Mucosa of stomach (tissue), 1 donor: ENCODE measurements around the gene ACOX1.
"Not testable (repeated sequence)": the region's sequence is repeated elsewhere in the genome, so short reads cannot be mapped to it uniquely, and the experiment has no call there.

Experiments used
- H3K27me3 ChIP-seq: one replicate; pipeline ENCODE4 v1.7.0; 2013; ENCODE audit warnings: mild to moderate bottlenecking, low read length; ENCODE audit not compliant: control insufficient read depth, insufficient read depth
- H3K36me3 ChIP-seq: one replicate; pipeline ENCODE4 v1.7.0; 2013; ENCODE audit warnings: low read length; ENCODE audit not compliant: control insufficient read depth, insufficient read depth
- H3K4me1 ChIP-seq: one replicate; pipeline ENCODE4 v1.7.0; 2013; ENCODE audit warnings: mild to moderate bottlenecking, low read length; ENCODE audit not compliant: control insufficient read depth, insufficient read depth
- H3K4me3 ChIP-seq: one replicate; pipeline ENCODE4 v1.7.0; 2013; ENCODE audit warnings: low read length
- H3K9ac ChIP-seq: one replicate; pipeline ENCODE4 v1.7.0; 2013; ENCODE audit warnings: mild to moderate bottlenecking, low read length, moderate library complexity
- H3K9me3 ChIP-seq: one replicate; pipeline ENCODE4 v1.7.0; 2013; ENCODE audit warnings: mild to moderate bottlenecking, low read length, moderate library complexity; ENCODE audit not compliant: control insufficient read depth
- donor health status: Pancreatic carcinoma.

ACOX1 gene

GRCh38 chr17:75970011-75970523, 8.9 kb downstream of the ACOX1 start:
- Histone ChIP-seq H3K4me1 (peaks cover 21% of the 10 kb centered on the region), H3K36me3 (no peaks in the 10 kb centered on the region), H3K4me3 (no peak overlapping the region), H3K27me3 (no peaks in the 10 kb centered on the region), H3K9ac (no peak overlapping the region), H3K9me3 (no peaks in the 10 kb centered on the region)

GRCh38 chr17:75969044-75969443, 9.9 kb downstream of the ACOX1 start:
- H3K27me3 ChIP-seq, H3K4me3 ChIP-seq, H3K9ac ChIP-seq, H3K9me3 ChIP-seq, H3K36me3 ChIP-seq: not testable (repeated sequence)
- peaks cover 17% of the 10 kb centered on the region for H3K4me1 ChIP-seq

GRCh38 chr17:75965468-75965867, 13.5 kb downstream of the ACOX1 start:
- H3K4me3 ChIP-seq: no peak overlapping the region
- no peaks in the 10 kb centered on the region for H3K36me3 ChIP-seq
- no peaks in the 10 kb centered on the region for H3K27me3 ChIP-seq
- peaks cover 15% of the 10 kb centered on the region for H3K4me1 ChIP-seq
- no peaks in the 10 kb centered on the region for H3K9me3 ChIP-seq
- no peak overlapping the region for H3K9ac ChIP-seq

GRCh38 chr17:75959839-75960511, 19.0 kb downstream of the ACOX1 start:
- Histone ChIP-seq H3K4me3 (no peak overlapping the region), H3K9ac (no peak overlapping the region), H3K27me3 (no peaks in the 10 kb centered on the region), H3K4me1 (peaks cover 24% of the 10 kb centered on the region), H3K36me3 (peaks cover 13% of the 10 kb centered on the region), H3K9me3 (no peaks in the 10 kb centered on the region)

- H3K4me1 ChIP-seq: peaks cover 24% of the 10 kb centered on the region
- no peaks in the 10 kb centered on the region for H3K27me3 ChIP-seq
- H3K9ac ChIP-seq: no peak overlapping the region
- H3K9me3 ChIP-seq: no peaks in the 10 kb centered on the region
- peaks cover 13% of the 10 kb centered on the region for H3K36me3 ChIP-seq
- H3K4me3 ChIP-seq: no peak overlapping the region
Measured at GRCh38 chr17:75959051-75959838, 19.7 kb downstream of the ACOX1 start.

GRCh38 chr17:75950855-75951554, 28.0 kb downstream of the ACOX1 start:
- Histone ChIP-seq H3K9ac (no peak overlapping the region), H3K36me3 (peaks cover 30% of the 10 kb centered on the region), H3K27me3 (no peaks in the 10 kb centered on the region), H3K4me1 (no peaks in the 10 kb centered on the region), H3K9me3 (no peaks in the 10 kb centered on the region), H3K4me3 (no peak overlapping the region)

GRCh38 chr17:75950421-75950820, 28.5 kb downstream of the ACOX1 start:
- Histone ChIP-seq H3K27me3 (no peaks in the 10 kb centered on the region), H3K9ac (no peak overlapping the region), H3K4me1 (no peaks in the 10 kb centered on the region), H3K4me3 (no peak overlapping the region), H3K9me3 (no peaks in the 10 kb centered on the region), H3K36me3 (peaks cover 28% of the 10 kb centered on the region)

- peaks cover 4% of the 10 kb centered on the region for H3K4me1 ChIP-seq
- H3K36me3 ChIP-seq: peaks cover 15% of the 10 kb centered on the region
- H3K4me3 ChIP-seq: no peak overlapping the region
- H3K27me3 ChIP-seq: no peaks in the 10 kb centered on the region
- no peaks in the 10 kb centered on the region for H3K9me3 ChIP-seq
- H3K9ac ChIP-seq: no peak overlapping the region
Measured at GRCh38 chr17:75945211-75945610, 33.8 kb downstream of the ACOX1 start.

- H3K36me3 ChIP-seq: peaks cover 9% of the 10 kb centered on the region
- H3K4me1 ChIP-seq: peaks cover 5% of the 10 kb centered on the region
- H3K4me3 ChIP-seq: no peak overlapping the region
- H3K9me3 ChIP-seq: no peaks in the 10 kb centered on the region
- H3K27me3 ChIP-seq: no peaks in the 10 kb centered on the region
- H3K9ac ChIP-seq: no peak overlapping the region
Measured at GRCh38 chr17:75943491-75943890, 35.5 kb downstream of the ACOX1 start.

GRCh38 chr17:75942473-75942872, 36.5 kb downstream of the ACOX1 start:
- Histone ChIP-seq H3K36me3 (peaks cover 4% of the 10 kb centered on the region), H3K9me3 (no peaks in the 10 kb centered on the region), H3K9ac (no peak overlapping the region), H3K4me3 (no peak overlapping the region), H3K4me1 (peaks cover 5% of the 10 kb centered on the region), H3K27me3 (no peaks in the 10 kb centered on the region)

GRCh38 chr17:75941442-75941819, 37.5 kb downstream of the ACOX1 start:
- Histone ChIP-seq H3K9ac (peak overlapping the region; percentile 79), H3K4me3 (no peak overlapping the region), H3K36me3 (peaks cover 4% of the 10 kb centered on the region), H3K9me3 (no peaks in the 10 kb centered on the region), H3K27me3 (no peaks in the 10 kb centered on the region), H3K4me1 (peaks cover 5% of the 10 kb centered on the region)
